AG08395 (cell line): ENCODE data around the gene ZBTB45.
A peak's percentile ranks its signal among the peaks of the same experiment; 100 is the strongest.

ENCODE experiments used
- DNase-seq: peaks from one replicate; pipeline ENCODE4 v3.0.0; 2012; ENCODE audit warnings: mixed read lengths, low spot score

Gene ZBTB45

DNA sequence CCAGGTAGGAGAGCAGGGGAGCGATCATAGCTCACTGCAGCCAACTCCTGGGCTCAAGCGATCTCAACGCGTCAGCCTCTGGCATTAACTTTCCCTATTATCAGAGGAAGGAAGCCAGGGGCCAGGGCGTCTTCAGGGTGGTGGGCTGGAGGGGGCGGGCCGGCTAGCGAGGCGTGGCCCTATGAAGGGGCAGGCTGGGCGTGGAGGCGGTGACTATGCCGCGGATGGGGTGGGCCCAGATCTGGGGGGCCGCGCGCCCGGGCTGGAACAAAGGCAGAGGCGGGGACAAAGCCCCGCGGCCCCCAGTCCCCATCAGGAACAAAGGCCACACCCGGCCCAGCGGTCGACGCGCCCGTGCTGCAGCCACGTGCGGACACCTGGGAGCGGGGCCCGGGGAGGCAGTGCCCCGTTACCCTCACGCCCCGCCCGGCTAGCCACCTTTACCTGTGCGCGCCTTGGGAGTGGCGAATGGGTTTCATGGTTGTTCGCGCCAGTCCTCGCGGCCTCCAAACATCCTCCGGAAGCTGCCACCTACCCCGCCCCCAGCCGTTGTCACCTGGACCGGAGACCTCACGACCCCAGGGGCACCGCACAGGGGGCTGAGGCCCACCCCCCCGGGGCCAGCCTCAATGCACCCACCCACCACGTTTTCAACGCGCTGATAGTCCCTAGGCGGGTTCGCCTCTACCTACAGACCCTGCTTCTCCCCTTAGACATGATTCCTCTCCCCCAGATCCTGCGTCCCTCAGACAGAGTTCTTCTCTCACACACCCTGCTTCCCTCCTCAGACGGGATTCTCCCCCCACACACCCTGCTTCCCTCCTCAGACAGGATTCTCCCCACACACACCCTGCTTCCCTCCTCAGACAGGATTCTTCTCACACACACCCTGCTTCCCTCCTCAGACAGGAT is 18.9 kb upstream of the ZBTB45 start:
- no peak for DNase-seq

DNA sequence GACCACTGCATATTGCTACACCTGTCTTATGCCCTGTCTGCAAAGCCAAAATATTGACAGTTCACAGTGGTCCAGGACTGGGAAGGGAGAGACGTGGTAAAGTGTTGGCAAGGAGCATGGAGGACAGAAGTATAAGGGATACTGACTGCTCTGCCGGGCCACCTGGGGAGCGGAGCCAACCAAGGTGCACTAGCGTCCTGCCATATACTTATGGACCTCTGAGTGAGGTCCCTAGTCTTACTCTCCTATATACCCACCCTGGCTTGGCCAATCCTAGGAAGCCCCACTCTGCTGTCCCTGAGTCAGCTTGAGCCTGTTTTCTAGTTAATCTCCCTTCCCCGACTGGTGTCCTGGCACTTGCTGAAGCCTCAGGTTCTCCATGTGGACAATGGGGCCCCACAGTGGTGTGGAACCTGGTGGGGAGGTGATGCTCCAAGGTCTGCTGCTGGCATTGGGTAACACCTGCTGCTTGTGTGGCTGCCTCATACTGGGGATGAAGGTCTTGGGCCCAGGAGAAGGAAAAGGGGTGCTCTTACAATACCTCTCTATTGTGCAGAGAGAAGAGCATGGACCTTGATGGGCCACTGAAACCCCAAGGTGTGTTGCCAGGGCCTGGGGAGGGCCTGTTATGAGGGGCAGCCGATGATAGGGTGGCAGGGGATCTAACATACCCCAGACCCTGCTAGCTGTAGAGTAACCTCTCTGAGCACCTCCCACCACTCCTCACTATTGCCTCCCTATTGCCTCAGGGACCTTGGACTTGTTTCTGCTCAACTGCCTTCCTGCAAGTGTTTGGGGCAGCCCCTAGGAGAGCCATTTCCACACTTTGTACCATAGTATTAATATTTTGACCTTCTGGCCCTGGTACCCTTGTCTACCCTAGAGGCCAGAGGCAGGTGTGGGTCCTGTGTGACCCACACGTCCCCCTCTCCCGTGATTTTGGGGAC is 17.5 kb upstream of the ZBTB45 start:
- no peak for DNase-seq

GRCh38 chr19:58535857-58536256 is 16.2 kb upstream of the ZBTB45 start:
- no peak for DNase-seq

GRCh38 chr19:58531034-58531840 is 11.6 kb upstream of the ZBTB45 start:
- DNase-seq, result no peak

- DNase-seq, result no peak
Observed at GRCh38 chr19:58529405-58529804, 9.8 kb upstream of the ZBTB45 start.

- no peak for DNase-seq
Observed at GRCh38 chr19:58522709-58523108, 3.1 kb upstream of the ZBTB45 start.

- no peak for DNase-seq
Observed at GRCh38 chr19:58521651-58522050, 2.0 kb upstream of the ZBTB45 start.

- no peak for DNase-seq
Observed at GRCh38 chr19:58520257-58520599, 618 bp upstream of the ZBTB45 start.

- peak; percentile 80 for DNase-seq
Observed at GRCh38 chr19:58519087-58519354, 589 bp downstream of the ZBTB45 start.

GRCh38 chr19:58518256-58519086 is 1.1 kb downstream of the ZBTB45 start:
- peak; percentile 15 for DNase-seq

- no peak for DNase-seq
Observed at GRCh38 chr19:58516964-58517833, 2.4 kb downstream of the ZBTB45 start.

- DNase-seq, result no peak
Observed at GRCh38 chr19:58516246-58516836, 3.3 kb downstream of the ZBTB45 start.

DNA sequence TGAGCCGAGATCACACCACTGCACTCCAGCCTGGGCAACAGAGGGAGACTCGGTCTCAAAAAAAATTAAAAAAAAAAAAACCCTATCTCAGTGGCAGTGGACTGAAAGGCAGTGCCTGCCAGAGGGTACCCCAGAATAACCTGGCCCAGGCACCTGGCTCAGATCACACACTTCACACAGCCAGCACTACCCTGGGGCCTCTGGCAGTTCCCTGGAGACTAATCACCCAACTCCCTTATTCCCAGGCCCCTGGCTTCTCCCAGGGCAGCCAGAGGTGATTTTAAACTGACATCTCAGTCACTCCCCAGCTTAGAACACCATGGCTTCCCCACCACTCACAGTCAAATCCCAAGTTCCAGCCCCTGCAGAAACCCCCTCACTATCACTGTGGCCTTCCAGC is 4.4 kb downstream of the ZBTB45 start:
- no peak for DNase-seq

GRCh38 chr19:58514564-58515022 is 5.0 kb downstream of the ZBTB45 start:
- no peak for DNase-seq

DNA sequence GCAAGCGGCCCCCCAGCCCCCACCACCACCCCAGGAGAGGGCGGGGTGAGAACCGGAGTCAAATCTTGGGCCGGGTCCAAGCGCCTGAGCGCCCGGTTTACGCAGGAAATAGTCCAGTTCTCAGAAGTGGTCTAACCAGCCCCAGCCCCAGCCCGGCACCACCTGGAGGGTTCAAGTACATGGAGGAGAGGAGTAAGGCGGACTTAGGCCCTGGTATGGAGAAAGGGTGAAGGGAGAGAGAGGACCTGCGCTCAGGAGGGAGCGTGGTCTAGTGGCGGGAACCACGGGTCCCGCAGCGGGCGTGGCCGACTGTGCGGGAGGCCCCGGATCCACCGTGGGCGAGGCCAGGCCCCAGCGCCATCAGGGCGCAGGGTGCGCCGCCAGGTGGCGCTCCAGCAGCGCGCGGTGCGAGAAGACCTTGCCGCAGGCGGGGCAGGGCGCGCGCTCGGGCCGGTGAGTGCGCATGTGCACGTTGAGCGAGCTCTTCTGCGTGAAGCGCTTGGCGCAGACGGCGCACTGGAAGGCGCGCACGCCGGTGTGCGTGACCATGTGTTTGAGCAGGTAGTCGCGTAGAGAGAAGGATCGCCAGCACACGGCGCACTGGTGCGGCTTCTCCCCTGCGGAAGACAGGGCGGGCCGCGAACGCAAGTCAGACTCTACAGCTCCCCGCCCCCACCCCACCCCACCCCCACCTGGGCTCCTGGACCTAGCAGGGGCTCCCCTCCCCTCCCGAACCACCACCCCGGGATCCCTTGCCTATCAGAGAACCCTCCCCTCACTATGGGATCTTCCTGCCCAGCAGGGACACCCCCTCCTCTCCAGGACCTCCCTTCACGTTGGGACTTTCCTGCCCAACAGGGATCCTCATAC is 5.7 kb downstream of the ZBTB45 start:
- peak; percentile 87 for DNase-seq

DNA sequence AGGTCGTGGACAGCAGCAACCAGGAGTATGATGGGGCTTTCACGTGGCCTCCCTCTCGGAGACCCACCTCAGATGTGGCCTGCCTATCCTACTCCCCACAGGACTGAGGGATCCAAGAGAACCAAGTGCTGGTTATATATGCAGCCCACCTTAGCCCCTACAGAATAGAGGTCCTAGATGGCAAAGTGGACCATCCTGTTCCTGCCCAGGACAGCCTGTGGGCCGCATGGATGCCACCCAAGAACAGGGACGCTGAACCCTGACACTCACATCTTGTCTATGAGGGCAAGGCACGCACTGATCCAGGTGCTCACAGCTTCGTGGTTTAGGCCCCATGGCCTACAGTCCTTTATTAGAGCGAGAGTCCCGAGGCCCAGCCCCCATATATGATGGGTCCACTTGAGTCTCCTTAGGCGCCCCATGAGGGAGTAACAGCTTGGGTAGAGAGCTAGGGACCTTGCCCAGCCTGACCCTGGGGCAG is 6.4 kb downstream of the ZBTB45 start:
- DNase-seq, result no peak

GRCh38 chr19:58511353-58512208 is 8.0 kb downstream of the ZBTB45 start, which contains the start of gene SLC27A5:
SLC27A5 (minus strand) TSS chr19:58511992; CDS start chr19:58511955, 37 bp downstream.
- DNase-seq, result no peak
